Testis (tissue), 2 donors: ENCODE results near the gene GNAS.

Experiments
- POLR2A ChIP-seq: fragments of 450-650 bp; IDR thresholded peaks from one replicate; pipeline ENCODE4 v1.6.1; 2017; ENCODE audit warnings: antibody characterized with exemption, mild to moderate bottlenecking, moderate library complexity
- TF ChIP-seq, protein P1 (sequence below), 3 experiments: fragments of 450-650 bp in 2 of 3; fragments of 200-600 bp in 1 of 3; sonication (generic) in 1 of 3; IDR thresholded peaks; one replicate each; pipeline ENCODE4 v1.5.1; 2016 to 2019; ENCODE audit warnings: antibody characterized with exemption in 3 of 3, mild to moderate bottlenecking in 2 of 3, moderate library complexity in 1 of 3

DNA sequence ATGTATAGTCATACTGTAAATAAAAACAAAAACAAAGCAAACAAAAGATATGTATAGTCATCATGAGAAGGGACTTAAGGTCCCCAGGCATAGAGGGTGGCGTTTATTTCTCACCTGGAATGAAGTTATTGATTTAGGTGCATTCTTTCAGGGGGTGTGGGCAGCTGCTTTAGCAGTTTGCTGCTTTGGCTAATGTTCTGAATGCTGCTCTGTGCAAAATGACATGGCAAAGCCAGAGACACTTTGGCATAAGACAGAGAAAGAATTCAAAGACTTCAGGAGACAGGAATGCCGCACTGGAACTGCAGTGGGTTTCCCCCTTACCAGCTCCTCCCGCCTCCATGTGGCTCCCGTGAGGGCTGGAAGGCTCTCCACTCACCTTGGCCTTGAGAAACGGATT is 92.1 kb downstream of the GNAS start:
- TF ChIP-seq, protein P1, sequence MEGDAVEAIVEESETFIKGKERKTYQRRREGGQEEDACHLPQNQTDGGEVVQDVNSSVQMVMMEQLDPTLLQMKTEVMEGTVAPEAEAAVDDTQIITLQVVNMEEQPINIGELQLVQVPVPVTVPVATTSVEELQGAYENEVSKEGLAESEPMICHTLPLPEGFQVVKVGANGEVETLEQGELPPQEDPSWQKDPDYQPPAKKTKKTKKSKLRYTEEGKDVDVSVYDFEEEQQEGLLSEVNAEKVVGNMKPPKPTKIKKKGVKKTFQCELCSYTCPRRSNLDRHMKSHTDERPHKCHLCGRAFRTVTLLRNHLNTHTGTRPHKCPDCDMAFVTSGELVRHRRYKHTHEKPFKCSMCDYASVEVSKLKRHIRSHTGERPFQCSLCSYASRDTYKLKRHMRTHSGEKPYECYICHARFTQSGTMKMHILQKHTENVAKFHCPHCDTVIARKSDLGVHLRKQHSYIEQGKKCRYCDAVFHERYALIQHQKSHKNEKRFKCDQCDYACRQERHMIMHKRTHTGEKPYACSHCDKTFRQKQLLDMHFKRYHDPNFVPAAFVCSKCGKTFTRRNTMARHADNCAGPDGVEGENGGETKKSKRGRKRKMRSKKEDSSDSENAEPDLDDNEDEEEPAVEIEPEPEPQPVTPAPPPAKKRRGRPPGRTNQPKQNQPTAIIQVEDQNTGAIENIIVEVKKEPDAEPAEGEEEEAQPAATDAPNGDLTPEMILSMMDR (IDR thresholded peaks at IDR 0.05) = no peak
- TF ChIP-seq POLR2A = no peak
